GM13977 (cell line): Measurements from ENCODE around the gene RAB3IL1.

Source experiments
- DNase-seq: peaks from one replicate; pipeline ENCODE4 v3.0.0; 2012; ENCODE audit warnings: low spot score
- in situ Hi-C: fragments of 300-500 bp; cut with MboI; formaldehyde crosslinking; loops from one replicate; pipeline ENCODE4 v1.12.0; 2022; ENCODE audit warnings: low sequenced_read_pairs, low pct_unique_long_range_greater_than_20kb, mixed read lengths, inconsistent platforms; ENCODE audit not compliant: unreplicated experiment
- TF ChIP-seq, protein P1 (sequence below): IDR thresholded peaks from 2 replicates; pipeline ENCODE4 v1.5.1; 2012; ENCODE audit warnings: mild to moderate bottlenecking, control low read depth; ENCODE audit not compliant: insufficient read depth; ENCODE audit errors: extremely low read depth, missing control alignments

RAB3IL1 gene

DNA sequence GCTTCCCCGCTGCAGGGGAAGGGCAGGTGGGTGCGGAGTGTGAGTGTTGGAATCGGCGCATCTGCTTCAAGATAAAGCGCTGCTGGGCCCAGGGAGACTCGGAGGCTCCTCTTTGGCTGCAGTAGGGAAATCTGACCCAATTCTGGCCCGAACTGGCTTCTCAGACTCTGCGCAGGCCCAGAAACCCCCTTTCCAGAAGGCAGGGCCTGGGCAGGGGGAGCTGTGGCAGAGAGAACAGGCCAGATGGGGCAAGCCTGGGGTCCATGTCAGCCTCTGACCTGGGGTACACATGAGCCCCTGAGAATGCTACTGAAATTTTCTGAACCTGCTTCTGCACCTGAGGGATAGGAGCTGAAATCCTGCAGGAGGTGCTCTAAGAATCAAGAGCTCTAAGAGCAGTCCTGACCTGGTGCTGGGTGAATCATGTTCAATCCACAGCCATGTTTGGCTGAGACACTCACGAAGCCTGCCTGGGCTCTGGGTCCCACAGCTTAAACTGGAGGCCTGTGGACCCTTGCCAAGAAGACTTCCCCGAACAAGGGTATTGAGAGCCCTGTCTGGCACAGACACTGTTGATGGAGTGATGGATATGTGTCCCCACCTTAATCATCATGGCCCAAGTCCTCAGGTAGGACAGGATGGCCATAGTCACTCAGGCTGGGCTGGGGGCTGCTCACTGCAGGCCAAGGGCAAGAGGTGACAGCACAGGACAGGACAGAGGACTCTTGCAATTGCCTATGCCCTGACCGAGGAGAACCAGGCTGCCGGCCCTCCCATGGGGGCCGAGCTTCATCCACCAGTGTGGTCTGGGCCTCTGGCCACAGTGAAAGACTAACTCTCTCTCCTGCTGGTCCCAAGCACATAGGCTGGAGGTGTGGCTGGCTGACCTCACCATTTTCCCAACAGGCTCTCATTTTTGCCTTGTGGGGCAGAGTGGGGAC lies 6.9 kb downstream of the RAB3IL1 start:
- TF ChIP-seq, protein P1, sequence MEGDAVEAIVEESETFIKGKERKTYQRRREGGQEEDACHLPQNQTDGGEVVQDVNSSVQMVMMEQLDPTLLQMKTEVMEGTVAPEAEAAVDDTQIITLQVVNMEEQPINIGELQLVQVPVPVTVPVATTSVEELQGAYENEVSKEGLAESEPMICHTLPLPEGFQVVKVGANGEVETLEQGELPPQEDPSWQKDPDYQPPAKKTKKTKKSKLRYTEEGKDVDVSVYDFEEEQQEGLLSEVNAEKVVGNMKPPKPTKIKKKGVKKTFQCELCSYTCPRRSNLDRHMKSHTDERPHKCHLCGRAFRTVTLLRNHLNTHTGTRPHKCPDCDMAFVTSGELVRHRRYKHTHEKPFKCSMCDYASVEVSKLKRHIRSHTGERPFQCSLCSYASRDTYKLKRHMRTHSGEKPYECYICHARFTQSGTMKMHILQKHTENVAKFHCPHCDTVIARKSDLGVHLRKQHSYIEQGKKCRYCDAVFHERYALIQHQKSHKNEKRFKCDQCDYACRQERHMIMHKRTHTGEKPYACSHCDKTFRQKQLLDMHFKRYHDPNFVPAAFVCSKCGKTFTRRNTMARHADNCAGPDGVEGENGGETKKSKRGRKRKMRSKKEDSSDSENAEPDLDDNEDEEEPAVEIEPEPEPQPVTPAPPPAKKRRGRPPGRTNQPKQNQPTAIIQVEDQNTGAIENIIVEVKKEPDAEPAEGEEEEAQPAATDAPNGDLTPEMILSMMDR, result no peak
- in situ Hi-C loops, result no loop called here
- no peak for DNase-seq

- no peak for DNase-seq
- in situ Hi-C loops, result no loop called here
- TF ChIP-seq, protein P1, result no peak
Measured at GRCh38 chr11:61908730-61909316, 8.5 kb downstream of the RAB3IL1 start.

GRCh38 chr11:61907871-61908729 lies 9.3 kb downstream of the RAB3IL1 start:
- TF ChIP-seq, protein P1, result no peak
- in situ Hi-C loops, result no loop called here
- no peak for DNase-seq

DNA sequence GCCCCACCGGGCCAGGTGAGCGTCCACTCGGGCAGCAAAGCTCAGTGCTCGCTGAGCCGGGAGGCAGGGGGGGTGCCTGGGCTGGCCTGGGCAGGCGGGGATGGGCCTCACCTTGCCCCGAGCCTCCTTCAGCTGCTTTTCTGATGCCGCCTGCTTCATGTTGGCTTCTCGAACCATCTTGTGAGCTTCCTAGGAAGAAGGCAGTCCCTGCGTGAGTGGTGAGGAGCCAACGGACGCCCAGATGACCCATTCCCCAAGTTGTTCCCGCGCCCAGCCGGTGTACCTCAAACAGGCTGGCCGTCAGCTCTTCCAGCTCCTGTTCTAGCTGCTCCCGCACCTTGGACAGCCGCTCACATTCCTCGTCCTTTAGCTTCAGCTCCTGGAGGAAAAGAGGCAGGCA lies 10.1 kb downstream of the RAB3IL1 start:
- DNase-seq, result no peak
- in situ Hi-C loops, result no loop called here
- TF ChIP-seq, protein P1, result no peak

- TF ChIP-seq, protein P1, result no peak
Measured at GRCh38 chr11:61906522-61906909, 10.8 kb downstream of the RAB3IL1 start.

GRCh38 chr11:61905801-61906521 lies 11.4 kb downstream of the RAB3IL1 start:
- TF ChIP-seq, protein P1, result no peak
- in situ Hi-C loops, result no loop called here
- no peak for DNase-seq

More at GRCh38 chr11:61906522-61906909, 10.8 kb downstream of the RAB3IL1 start:
- in situ Hi-C loops, result no loop called here
- DNase-seq, result no peak
